CD4-positive, alpha-beta T cell treated with Interleukin-15 for 1 hour (primary cell): ENCODE measurements around the gene CHL1.

Experiments used
- DNase-seq: peaks from one replicate; pipeline ENCODE4 v3.0.0-alpha.2; 2020

The CHL1 gene

DNA sequence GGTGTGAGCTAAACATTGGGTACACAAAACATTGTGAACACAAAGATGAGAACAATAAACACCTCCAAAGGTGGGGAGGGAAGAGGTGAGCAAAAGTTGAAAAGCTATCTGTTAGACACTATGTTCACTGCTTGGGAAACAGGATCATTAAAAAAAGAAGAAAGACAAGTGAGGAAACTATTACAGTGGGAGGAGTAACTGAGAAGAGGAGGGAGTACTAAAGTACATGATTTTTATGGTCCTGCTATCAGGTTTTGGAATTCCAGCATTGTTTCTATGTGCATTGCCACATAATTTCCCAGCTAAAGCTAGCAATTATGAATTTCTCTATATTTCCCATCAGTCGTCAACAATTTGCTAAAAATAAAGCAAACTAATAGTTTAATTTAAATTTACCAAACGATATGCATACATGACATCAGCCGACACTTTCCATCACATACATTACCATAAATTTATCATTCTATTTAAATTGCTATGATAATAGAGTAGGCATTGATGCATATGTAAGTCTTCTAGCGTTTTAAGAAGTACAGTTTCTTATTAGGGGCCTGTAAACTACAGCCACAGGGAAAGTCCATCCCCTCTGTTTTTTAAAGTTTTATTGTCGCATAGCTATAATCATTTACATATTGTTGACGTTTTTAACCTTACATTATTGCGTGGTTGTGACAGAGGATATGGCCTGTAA lies 221.8 kb downstream of the CHL1 start:
- DNase-seq = no peak

GRCh38 chr3:420584-420983 lies 224.0 kb downstream of the CHL1 start:
- no peak for DNase-seq

DNA sequence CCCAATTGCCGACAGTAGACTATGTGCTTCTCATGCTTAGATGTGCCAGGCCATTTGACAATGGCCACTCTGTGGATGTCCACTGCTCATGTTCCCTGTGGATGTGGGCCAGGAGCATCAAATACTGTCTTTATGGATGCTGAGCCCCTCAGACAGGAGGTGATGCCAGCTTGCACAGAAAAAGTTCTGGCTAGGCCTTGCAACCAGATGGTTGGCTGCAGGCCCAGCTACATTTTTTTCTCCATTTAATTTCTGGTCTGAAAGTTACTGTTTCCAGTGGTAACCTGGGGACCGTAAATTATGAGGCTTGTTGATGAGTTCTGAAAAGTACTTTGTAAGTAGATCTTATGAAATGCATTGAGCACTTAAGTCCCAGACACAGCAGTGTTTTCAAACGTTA lies 228.5 kb downstream of the CHL1 start:
- no peak for DNase-seq

- DNase-seq = no peak
Measured at GRCh38 chr3:426072-426471, 229.5 kb downstream of the CHL1 start.

DNA sequence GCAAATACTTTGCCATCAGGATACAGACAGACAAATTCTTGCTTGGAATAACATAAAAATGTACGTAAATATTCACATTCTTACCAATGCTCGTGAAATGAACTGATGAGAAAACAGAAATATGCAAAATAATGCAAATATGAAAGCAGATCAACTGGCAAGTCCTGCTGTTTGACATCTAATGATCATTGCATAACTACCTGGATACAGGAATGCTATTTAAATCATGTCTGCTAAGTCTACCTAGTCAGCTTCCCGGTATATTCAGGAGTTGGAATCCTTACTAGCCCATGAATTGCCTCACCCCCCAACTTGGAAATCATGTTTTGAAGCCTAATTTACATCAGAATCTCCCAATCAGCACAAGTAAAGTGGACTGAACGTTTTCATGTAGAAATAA lies 230.6 kb downstream of the CHL1 start:
- DNase-seq = no peak

DNA sequence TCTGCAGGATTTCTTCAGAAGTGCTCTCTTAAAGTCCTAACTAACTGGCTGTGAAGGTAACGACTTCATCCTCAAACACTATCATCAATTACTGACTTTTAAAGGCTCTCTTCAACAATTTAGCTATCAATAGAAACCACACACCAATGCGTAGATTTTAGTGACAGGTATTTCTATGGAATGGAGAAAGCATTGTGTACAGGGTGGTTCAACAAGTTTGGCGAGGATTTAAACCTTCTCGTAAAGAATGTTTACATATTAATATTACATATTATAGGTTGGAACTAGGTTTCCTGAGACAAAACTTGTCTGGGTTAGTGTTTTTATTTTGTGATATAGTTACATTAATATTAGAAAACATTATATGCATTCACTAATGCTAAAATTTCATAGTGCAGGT lies 233.6 kb downstream of the CHL1 start:
- DNase-seq = no peak

- DNase-seq = no peak
Measured at GRCh38 chr3:435161-435560, 238.6 kb downstream of the CHL1 start.

GRCh38 chr3:436053-436452 lies 239.5 kb downstream of the CHL1 start:
- DNase-seq = no peak

DNA sequence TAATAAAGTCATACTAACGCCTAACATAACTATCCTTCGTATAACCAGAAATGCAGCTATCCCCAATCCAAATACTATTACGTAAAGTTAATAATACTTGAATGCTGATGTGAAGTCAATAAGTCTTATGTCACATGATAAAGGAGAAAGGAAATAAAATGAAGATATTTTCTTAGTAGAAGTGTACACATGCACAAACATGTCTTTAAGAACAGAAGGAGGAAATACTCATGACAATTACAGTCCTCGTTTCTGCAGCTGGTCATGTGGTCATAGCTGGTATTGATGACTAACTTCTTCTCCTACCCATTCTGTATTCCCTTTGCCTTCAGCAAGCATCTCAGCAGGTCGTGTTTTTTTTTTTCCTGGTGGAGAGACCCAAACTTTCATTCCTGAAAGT lies 244.3 kb downstream of the CHL1 start:
- DNase-seq = no peak

- DNase-seq = no peak
Measured at GRCh38 chr3:445960-446359, 249.4 kb downstream of the CHL1 start.

DNA sequence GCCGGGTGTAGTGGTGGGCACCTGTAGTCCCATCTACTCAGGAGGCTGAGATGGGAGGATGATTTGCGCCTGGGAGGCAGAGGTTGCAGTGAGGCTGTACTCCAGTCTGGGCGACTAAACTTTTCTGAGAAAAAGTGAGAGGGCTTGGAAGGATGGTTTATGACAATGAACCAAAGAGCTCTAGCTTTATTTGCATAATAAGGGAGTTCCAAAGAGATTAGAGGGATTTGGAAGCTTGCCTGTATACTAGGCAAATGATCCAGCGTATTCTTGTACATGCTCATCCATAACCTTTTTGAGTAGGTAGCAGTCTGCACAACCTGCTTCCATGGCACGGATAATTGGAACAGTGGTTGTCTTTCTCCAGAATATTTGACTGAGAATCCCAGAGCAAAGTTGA lies 251.1 kb downstream of the CHL1 start:
- no peak for DNase-seq

DNA sequence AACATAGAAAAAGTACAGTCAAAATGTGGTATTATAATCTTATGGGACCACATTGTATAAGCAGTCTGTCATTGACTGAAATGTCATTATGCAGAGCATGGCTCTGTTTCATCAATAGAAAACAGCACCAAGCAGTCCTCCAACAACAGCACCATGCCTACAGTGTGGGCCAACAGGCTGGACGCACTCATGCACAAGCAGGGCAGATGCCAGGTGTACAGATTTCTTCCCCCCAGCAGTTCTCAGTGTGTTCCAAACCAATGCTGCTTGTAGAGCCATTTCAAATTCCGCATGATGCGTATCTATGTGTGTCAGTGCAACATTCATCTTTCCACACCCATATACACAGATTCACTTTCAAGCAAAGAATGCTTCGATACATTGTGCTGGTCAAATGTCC lies 253.1 kb downstream of the CHL1 start:
- DNase-seq = no peak

DNA sequence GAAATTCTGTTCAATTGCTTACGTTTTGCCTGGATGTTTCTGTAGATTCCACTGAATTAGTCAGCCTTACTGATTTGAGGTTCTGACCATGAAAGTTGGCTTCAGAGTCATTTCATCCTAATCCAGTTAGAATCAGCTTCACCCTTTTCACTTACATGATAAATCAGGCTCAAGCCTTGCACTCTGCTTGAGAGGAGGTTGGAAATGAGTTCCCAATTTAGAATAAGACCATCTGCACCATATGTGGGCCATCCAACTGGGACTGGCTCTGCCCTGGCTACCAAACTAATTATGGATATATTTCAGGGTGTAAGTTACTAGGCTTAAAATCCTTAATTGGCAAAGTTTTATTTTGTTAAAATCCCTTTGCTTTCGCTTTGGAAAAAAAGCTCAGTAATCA lies 255.7 kb downstream of the CHL1 start:
- no peak for DNase-seq

GRCh38 chr3:453106-453505 lies 256.5 kb downstream of the CHL1 start:
- no peak for DNase-seq

DNA sequence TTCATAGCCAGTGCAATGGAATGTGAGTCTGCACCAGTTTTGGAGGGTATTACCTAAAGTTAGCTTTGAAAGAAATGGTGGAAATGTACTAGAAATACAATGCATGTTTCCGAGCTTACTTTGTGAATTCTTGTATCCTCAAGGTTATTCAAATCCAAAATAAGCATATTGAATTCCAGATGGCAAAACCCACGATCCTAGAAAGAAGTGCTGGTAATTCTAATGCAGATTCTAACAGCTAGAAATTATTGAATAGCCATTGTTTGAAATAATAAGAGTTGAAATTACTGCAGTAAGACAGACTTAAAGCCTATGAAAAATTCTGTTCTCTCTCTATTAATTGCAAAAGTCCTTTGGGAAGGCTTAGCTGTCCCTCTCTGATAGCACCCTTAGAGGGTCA lies 258.4 kb downstream of the CHL1 start:
- no peak for DNase-seq

- no peak for DNase-seq
Measured at GRCh38 chr3:458124-458523, 261.6 kb downstream of the CHL1 start.

DNA sequence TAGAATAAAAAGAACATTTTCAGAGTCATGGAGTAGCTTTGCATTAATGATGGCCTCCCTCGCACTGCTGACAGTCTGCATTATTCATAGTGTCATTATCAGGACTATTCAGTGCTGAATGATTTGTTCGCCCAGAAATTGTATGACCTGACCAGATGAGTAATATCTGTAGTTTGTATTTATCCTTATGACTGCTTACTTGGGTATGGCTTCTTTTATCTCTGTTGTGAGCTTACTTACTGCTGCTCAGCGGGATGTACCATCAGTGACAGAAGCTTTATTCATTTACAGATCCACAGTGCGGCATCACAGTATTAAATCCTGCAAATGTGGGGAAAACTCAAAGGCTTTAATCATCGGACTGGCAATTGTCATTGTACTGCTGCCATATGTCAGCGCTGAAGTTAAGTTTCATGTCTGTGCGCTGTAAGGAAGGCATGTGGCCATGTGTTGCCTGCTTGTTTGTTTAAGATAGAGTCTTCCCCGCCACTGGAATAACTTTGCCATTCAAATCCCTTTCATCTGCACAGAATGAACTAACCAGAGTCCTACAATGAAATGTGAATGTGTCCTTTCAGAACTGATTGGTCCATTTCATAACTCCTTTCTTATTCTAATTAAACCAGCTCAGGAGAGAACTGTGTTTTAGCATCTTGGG lies 262.2 kb downstream of the CHL1 start:
- DNase-seq = no peak
